ENCODE measurements around the gene FAM187B. TPM values are rescaled to one million over a fixed set of nuclear protein-coding genes. Genes with fewer than 3 reads are reported as not detected.

The FAM187B gene
- total and polyA plus RNA-seq, 2 donors from 2014 or later: not detected

DNA sequence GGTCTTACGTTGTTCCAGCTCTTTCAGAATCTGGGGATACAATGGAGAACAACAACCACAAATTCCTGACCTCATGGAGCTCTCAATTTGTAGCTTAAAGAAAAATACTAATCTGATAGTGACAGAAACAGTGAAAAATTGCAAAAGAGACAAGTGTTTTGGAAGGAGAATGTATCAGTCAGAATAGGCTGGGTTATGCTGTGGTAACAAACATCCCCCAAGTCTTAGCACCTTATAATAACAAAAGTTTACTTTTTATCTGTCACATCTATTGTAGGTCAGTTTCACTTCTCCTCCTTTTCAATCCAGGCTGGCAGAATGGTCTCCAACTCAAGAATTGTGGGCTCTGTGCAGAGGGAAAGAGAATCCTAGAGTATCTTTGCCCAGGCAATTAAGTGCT, 9.5 kb downstream of the FAM187B start:
- peaks cover 0 to 4% (median 3%) of the 10 kb centered on the region in 3 donors for H3K9me3 ChIP-seq (ENCODE audit: control insufficient read depth in 2 of 3, insufficient read depth in 1 of 3, low read length in 3 of 3)
- no peak for DNase-seq
- no peaks in the 10 kb centered on the region for H3K27me3 ChIP-seq (ENCODE audit: control insufficient read depth, insufficient read depth, low read length)
- FAIRE-seq: no peak
- TF ChIP-seq, protein P1, sequence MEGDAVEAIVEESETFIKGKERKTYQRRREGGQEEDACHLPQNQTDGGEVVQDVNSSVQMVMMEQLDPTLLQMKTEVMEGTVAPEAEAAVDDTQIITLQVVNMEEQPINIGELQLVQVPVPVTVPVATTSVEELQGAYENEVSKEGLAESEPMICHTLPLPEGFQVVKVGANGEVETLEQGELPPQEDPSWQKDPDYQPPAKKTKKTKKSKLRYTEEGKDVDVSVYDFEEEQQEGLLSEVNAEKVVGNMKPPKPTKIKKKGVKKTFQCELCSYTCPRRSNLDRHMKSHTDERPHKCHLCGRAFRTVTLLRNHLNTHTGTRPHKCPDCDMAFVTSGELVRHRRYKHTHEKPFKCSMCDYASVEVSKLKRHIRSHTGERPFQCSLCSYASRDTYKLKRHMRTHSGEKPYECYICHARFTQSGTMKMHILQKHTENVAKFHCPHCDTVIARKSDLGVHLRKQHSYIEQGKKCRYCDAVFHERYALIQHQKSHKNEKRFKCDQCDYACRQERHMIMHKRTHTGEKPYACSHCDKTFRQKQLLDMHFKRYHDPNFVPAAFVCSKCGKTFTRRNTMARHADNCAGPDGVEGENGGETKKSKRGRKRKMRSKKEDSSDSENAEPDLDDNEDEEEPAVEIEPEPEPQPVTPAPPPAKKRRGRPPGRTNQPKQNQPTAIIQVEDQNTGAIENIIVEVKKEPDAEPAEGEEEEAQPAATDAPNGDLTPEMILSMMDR (IDR thresholded peaks at IDR 0.05; ENCODE audit: borderline replicate concordance, extremely low read depth, insufficient read depth): no peak
- H3K27ac ChIP-seq (ENCODE audit: low read depth in 2 of 2, low read length in 2 of 2): no peak overlapping the region
- intact Hi-C loops (cut with DNase I): no loop called here
- no peaks in the 10 kb centered on the region for H3K36me3 ChIP-seq (ENCODE audit: control insufficient read depth in 2 of 3, insufficient read depth in 3 of 3, low read length in 3 of 3)
- H3K4me1 ChIP-seq (ENCODE audit: control insufficient read depth in 2 of 3, insufficient read depth in 2 of 3, low read depth in 1 of 3, low read length in 3 of 3): peaks cover 0 to 5% (median 0%) of the 10 kb centered on the region in 3 donors
- H3K9ac ChIP-seq (ENCODE audit: low read length in 3 of 3): no peak overlapping the region
- H3K4me3 ChIP-seq (ENCODE audit: low read length in 3 of 3): no peak overlapping the region

DNA sequence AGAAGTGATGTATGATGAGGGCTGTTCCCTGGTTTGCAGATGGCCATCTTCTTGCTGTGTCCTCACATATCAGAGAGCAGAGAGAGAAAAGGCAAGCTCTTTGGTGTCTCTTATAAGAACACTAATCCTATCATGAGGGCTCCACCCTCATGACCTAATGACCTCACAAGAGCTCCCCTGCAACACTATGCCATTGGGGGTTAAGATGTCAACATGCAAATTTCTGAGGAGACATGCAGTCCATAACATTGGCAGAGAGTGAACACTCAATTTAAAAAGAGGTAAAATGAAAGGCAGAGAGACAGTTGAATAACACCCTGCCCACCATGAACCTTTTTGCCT, 10.9 kb downstream of the FAM187B start:
- Histone ChIP-seq H3K4me3 (ENCODE audit: low read length in 3 of 3) (no peak overlapping the region), H3K27me3 (ENCODE audit: control insufficient read depth, insufficient read depth, low read length) (no peaks in the 10 kb centered on the region), H3K9me3 (ENCODE audit: control insufficient read depth in 2 of 3, insufficient read depth in 1 of 3, low read length in 3 of 3) (peaks cover 0 to 4% (median 0%) of the 10 kb centered on the region in 3 donors), H3K9ac (ENCODE audit: low read length in 3 of 3) (no peak overlapping the region), H3K4me1 (ENCODE audit: control insufficient read depth in 2 of 3, insufficient read depth in 2 of 3, low read depth in 1 of 3, low read length in 3 of 3) (peaks cover 0 to 8% (median 0%) of the 10 kb centered on the region in 3 donors), H3K36me3 (ENCODE audit: control insufficient read depth in 2 of 3, insufficient read depth in 3 of 3, low read length in 3 of 3) (no peaks in the 10 kb centered on the region), H3K27ac (ENCODE audit: low read depth in 2 of 2, low read length in 2 of 2) (peak overlapping the region in 1 of 2 donors; percentile 36)
- DNase-seq (no peak), FAIRE-seq (no peak)
- intact Hi-C loops (cut with DNase I): no loop called here
- TF ChIP-seq, protein P1 (IDR thresholded peaks at IDR 0.05; ENCODE audit: borderline replicate concordance, extremely low read depth, insufficient read depth): no peak

DNA sequence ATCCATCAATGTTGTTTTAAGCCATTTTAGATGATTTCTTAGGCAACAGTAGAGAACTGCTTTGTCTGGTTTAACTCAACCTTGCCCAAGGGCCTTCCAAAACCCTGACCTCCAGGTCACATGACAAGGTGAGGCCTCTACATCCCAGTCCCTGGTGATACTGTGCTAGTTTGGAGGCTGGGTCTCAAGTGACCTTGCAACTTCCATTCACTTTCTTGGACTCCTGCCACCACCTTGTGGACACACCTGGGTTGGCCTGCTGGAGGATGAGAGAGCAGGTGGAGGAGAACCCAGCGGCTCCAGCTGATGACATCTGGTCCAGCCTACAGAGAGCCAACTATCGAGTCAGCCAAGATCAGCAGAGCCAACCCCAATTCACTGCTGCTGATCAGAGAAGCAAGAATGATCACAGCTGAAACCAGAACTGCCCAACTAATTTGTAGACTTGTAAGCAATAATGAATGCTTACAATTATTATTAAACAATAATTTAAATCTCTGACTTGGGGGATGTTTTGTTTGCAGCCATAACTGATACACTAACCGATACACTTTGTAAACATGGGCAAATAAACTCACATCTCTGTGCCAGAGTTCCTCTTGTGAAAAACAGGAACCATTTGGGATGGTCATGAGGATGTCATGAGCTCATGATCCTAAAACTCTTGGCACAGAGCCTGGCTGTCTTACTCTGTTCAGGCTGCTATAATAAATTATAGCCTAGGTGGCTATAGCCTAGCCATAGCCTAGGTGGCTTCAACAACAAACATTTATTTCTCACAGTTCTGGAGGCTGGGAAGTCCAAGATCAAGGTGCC, 11.5 kb downstream of the FAM187B start:
- no peak for FAIRE-seq
- TF ChIP-seq, protein P1 (IDR thresholded peaks at IDR 0.05; ENCODE audit: borderline replicate concordance, extremely low read depth, insufficient read depth): no peak
- Histone ChIP-seq H3K4me1 (ENCODE audit: control insufficient read depth in 2 of 3, insufficient read depth in 2 of 3, low read depth in 1 of 3, low read length in 3 of 3) (peaks cover 0 to 8% (median 0%) of the 10 kb centered on the region in 3 donors), H3K27me3 (ENCODE audit: control insufficient read depth, insufficient read depth, low read length) (no peaks in the 10 kb centered on the region), H3K36me3 (ENCODE audit: control insufficient read depth in 2 of 3, insufficient read depth in 3 of 3, low read length in 3 of 3) (no peaks in the 10 kb centered on the region), H3K4me3 (ENCODE audit: low read length in 3 of 3) (no peak overlapping the region), H3K27ac (ENCODE audit: low read depth in 2 of 2, low read length in 2 of 2) (peak overlapping the region in 1 of 2 donors; percentile 36), H3K9ac (ENCODE audit: low read length in 3 of 3) (no peak overlapping the region), H3K9me3 (ENCODE audit: control insufficient read depth in 2 of 3, insufficient read depth in 1 of 3, low read length in 3 of 3) (peaks cover 0 to 4% (median 0%) of the 10 kb centered on the region in 3 donors)
- no peak for DNase-seq
- intact Hi-C loops (cut with DNase I): no loop called here

Measured in kidney (tissue), 14 donors.